AG10803 (cell line): Measurements from ENCODE around the gene SUSD4.

Experiments used
- DNase-seq: peaks from one replicate; pipeline ENCODE4 v3.0.0; 2010; ENCODE audit warnings: low read depth
- H3K4me3 ChIP-seq: 2 replicates; pipeline ENCODE4 v1.5.1; 2011; ENCODE audit warnings: mild to moderate bottlenecking, low read length, control low read depth
- TF ChIP-seq, protein P1 (sequence below): conservative IDR thresholded peaks from 2 replicates; pipeline ENCODE4 v1.5.1; 2011; ENCODE audit warnings: mild to moderate bottlenecking, low read length, control low read depth, inconsistent platforms

The SUSD4 gene

DNA sequence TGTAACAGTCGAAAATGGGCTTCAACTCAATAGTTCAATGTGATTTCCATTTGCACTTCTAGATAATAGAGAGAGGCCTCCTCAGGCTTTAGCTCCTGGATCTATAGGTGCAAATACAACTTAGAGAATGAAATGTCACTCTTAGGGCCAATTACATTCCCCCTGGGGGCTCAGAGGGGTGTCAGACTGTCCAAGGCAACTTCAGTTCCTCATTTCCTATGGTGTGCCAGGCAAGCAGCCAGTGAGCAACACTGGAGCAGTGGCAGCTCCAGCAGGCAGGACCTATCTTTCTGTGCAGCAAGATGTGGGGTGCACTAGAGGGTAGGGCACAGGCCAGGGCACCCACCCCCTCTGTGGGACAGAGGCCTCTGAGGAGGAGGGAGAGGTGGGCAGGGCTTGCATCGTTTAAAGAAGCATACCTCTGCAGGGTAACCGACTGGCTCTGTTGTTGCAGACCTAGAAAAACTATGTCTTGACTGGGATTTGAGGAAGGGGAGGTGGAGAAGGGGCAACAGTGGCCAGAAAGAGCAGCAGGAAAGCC, 97.3 kb downstream of the SUSD4 start:
- TF ChIP-seq, protein P1, sequence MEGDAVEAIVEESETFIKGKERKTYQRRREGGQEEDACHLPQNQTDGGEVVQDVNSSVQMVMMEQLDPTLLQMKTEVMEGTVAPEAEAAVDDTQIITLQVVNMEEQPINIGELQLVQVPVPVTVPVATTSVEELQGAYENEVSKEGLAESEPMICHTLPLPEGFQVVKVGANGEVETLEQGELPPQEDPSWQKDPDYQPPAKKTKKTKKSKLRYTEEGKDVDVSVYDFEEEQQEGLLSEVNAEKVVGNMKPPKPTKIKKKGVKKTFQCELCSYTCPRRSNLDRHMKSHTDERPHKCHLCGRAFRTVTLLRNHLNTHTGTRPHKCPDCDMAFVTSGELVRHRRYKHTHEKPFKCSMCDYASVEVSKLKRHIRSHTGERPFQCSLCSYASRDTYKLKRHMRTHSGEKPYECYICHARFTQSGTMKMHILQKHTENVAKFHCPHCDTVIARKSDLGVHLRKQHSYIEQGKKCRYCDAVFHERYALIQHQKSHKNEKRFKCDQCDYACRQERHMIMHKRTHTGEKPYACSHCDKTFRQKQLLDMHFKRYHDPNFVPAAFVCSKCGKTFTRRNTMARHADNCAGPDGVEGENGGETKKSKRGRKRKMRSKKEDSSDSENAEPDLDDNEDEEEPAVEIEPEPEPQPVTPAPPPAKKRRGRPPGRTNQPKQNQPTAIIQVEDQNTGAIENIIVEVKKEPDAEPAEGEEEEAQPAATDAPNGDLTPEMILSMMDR = no peak
- no peak for DNase-seq
- no peak overlapping the region for H3K4me3 ChIP-seq

DNA sequence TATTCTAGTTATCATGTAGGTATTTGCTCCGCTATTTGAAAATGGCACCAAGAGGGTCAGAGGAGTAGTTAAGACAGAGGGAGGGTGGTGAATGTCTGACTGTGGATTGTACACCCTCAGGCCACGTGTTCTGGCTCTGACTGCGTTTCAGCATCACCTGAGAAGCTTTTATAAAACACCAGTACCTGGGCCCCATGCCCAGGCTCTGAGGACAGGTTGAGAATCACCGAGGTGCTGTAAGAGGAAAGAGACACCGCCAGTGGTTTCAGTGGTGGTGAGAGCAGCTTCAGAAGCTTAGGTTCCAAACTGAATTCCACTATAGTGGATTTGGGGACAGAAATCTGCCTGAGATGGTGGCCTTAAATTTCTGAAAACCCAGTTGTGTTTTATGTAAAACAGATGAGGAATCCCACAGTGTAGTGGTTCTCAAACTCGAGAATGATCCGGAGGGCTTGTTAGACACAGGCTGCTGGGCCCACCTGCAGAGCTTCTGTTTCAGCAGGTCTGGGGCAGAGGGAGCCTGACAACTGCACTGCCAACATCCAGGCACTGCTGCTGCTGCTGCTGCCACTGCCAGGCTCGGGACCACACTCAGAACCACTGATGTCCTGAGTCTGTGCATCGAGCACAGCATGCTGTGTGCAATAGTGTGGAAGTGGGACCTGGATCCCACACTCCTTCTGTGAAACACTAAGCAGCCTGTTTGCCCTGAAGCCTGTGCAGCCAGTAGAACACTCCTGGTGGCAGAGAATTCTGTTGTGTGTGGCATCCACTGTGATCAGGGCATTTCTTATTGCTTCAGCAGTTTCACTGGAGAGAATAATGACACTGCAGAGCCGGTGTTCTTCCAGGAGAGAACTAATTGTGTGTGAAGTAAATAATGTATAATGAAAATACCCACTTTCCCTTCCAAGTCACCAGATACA, 98.7 kb downstream of the SUSD4 start:
- no peak for DNase-seq
- no peak overlapping the region for H3K4me3 ChIP-seq
- TF ChIP-seq, protein P1 = no peak

GRCh38 chr1:223264529-223264928, 99.4 kb downstream of the SUSD4 start:
- no peak overlapping the region for H3K4me3 ChIP-seq
- TF ChIP-seq, protein P1 = no peak
- DNase-seq = no peak

DNA sequence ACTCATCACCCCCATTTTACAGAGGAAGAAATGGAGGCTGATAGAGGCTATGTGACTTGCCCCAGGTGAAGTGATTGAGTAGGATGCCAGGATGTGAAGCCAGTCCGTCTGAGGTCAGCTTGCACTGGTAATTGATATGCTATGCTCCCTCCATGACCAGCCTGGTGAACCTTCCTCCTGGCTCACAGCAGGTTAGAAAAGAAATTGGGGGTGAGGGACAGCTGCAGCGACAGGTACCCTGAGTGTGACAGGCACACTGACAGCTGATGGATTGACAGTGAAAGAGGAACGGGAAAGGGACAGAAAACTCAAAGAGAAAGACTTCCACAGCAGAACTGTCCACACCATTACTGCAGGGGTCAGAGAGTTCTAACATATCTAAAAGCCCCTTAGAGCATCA, 102.1 kb downstream of the SUSD4 start:
- no peak for DNase-seq
- H3K4me3 ChIP-seq = no peak overlapping the region
- TF ChIP-seq, protein P1 = no peak

- H3K4me3 ChIP-seq = no peak overlapping the region
- TF ChIP-seq, protein P1 = no peak
- no peak for DNase-seq
These were observed 103.3 kb downstream of the SUSD4 start for GRCh38 chr1:223260712-223261111.

DNA sequence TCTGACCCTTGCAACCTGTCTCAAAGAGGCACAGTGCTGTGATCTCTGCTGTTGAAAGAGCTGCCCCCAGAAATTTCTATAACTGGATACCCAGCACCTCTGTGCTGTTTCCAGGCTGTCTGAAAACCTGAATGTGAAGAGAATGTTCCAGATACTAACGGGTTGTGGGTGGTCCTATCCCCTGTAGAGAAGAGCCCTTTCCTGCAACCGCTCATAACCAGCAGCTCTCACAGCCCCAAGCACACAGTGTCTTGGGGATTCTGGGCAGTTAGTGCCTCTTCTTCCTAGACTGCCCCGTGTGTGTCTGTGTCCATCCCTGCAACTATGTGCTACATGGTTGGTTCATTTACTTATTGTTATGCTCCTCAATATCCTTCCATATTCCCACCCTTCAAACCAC, 104.5 kb downstream of the SUSD4 start:
- no peak for DNase-seq
- H3K4me3 ChIP-seq = no peak overlapping the region
- TF ChIP-seq, protein P1 = no peak

DNA sequence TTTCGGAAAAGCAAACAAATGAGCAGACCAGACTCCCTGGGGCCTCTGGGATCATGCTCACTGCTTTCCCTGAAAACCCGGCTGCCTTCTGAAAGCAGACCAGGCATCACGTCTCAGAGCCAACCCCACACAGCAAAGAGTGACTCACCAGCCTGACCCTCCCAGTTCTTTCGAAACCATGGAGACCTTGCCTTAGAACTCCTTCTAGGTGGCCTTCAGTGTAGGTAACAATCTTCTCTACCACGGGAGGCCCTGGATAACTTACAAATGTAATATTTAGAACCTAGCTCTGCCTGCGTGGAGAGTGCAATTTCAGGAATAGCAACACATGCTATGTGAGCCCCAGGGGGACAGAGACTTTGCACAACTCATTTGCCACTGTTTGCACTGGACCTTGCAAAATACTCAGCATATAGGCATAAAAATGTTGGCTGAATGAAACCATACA, 105.2 kb downstream of the SUSD4 start:
- TF ChIP-seq, protein P1 = no peak
- no peak overlapping the region for H3K4me3 ChIP-seq
- peak; percentile 56 for DNase-seq
